GM21381 (cell line): ENCODE results near the gene DYNC2I2.
"Not testable (repeated sequence)": the region's sequence is repeated elsewhere in the genome, so short reads cannot be mapped to it uniquely, and the experiment has no call there.

Source experiments
- ATAC-seq: cut with Tn5 transposase; IDR thresholded peaks from one replicate; pipeline ENCODE4 v1.9.1; 2021; ENCODE audit warnings: mild to moderate bottlenecking, moderate library complexity; ENCODE audit not compliant: unreplicated experiment

DYNC2I2 gene

DNA sequence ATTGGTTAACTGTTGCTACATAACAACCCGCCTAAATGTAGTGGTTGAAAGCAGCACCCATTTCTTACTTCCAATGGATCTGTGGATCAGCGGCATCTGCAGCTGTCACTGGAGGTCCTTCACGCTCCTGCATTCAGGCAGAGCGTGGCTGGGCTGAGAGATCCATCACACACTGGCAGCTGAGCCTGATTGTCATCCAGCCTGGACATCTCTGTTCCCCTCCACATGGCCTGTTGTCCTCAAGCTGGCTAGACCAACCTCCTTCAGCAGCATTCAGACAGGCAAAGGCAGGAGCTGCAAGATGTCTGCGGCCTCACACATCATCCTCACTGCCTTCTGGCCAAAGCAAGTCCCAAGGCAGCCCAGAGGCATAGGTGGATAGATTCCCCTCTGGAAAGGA, 36.9 kb downstream of the DYNC2I2 start:
- ATAC-seq, result no peak

DNA sequence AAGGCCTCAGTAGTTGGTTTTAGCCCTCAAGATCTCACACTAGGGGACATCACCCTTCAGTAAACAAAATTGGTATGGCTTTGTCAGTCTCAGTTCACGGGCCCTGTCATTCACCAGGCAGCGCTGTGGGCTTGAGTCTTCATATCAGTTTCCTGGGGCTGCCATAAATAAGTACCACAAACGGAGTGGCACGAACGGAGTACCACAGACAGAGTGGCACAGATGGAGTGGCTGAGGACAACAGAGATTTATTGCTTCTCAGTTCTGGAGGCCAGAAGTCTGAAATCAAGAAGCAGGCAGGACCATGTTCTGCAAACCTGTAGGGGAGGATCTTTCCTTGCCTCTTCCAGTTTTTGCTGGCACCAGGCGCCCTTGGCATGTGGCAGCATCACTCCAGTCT, 37.5 kb downstream of the DYNC2I2 start:
- no peak for ATAC-seq

DNA sequence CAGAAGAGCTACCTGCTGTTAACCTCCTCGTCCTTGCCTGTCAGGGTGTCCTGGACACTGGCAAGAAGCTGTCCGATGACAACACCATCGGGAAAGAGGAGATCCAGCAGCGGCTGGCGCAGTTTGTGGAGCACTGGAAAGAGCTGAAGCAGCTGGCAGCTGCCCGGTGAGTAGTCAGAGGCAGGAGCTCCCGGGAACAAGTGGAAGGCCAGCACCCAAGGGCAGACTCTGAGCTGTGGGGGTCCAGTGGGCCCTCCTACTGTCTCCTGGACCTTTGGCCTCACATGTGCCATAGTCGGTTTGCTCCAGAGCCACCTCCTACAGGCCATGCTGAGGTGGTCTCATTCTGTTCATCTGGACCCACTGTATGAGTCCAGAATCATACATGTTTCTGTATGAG, 38.7 kb downstream of the DYNC2I2 start:
- ATAC-seq, result no peak

DNA sequence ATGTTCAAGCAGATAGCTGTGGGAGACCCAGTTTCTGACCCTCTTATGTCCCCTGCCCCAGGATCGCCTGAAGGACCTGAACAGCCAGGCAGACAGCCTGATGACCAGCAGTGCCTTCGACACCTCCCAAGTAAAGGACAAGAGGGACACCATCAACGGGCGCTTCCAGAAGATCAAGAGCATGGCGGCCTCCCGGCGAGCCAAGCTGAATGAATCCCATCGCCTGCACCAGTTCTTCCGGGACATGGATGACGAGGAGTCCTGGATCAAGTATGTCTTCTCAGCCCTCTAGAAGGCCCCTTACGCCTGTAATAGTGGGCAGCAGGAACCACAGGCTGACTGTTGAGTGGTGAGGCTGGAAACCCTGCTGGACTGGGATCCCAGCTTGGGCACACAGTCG, 41.1 kb downstream of the DYNC2I2 start:
- no peak for ATAC-seq

DNA sequence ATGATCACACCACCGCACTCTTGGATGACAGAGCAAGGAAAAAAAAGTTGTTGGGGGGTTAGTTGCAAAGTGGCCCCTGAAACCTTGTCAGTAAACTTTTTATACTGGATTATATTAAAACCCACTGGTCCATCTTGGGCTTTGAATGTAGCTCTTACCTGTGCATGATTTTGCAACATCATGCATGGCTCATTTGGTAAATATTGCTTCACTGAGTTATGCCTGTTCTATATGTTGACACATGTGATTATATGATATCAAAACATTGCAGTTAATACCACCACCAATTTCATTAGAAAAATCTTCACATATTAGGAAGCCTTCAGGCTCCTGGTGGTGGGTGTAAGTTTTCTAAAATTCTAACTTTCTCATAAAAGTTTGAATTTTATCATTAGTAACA, 41.9 kb downstream of the DYNC2I2 start:
- ATAC-seq, result no peak

DNA sequence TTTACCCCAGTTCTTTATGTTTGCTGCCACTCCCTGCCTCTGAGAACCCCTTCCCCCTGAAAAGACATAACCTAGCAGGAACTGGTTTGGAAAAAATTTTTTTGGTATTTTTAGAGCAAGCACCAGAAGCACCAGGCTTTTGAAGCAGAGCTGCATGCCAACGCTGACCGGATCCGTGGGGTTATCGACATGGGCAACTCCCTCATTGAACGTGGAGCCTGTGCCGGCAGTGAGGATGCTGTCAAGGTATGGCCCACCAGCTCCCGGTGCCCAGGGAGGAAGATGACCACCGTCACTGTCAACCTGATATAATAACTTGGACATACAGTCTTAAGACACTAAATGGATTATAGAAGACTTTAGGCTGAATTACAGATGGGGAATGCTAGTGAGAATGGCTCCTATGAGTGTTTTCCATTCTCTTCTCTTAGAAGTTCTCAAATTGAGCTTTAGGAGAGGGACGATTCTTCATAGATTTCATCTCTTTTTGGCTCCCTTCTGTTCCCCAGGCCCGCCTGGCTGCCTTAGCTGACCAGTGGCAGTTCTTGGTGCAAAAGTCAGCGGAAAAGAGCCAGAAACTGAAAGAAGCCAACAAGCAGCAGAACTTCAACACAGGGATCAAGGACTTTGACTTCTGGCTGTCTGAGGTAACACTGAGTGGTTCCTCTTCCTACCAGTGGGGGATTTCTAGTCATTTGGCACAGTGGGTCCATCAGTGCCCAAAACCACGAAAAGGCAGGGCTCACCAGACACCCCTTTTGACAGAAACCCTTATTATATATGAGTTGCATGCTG, 44.9 kb downstream of the DYNC2I2 start:
- no peak for ATAC-seq

DNA sequence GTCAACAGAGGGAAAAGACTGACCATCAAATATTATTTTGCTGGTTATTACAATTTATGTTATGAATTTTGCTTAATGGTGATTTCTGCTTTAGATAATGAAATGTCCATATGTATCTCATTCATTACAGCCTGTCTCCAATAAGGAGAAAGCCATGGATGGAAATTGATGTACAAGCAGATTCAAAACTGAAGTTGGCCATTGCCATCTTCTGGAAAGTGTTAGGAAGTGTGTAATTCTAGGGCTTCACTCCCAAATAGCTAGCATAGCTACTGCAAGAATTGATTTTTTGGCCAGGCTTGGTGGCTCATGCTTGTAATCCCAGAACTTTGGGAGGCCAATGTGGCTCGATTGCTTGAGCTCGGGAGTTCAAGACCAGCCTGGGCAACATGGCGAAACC, 45.8 kb downstream of the DYNC2I2 start:
- ATAC-seq, result no peak

DNA sequence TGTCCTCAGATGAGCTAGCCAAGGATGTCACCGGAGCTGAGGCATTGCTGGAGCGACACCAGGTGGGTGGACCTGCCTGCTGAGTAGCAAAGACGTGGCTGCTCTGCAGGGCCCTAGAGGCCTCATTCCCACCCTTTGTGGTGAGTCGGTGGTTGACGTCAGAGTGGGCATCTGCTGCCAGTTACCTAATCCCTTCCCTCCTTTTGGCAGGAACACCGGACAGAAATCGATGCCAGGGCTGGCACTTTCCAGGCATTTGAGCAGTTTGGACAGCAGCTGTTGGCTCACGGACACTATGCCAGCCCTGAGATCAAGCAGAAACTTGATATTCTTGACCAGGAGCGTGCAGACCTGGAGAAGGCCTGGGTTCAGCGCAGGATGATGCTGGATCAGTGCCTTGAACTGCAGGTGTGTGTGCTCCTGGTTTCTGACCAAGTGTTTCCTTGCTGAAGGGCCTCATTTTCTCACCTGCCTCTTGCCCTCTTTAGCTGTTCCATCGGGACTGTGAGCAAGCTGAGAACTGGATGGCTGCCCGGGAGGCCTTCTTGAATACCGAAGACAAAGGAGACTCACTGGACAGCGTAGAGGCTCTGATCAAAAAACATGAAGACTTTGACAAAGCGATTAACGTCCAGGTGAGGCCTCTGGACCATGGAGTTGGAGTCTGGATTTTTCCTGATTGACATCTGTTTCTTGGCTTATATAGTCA, 48.9 kb downstream of the DYNC2I2 start:
- no peak for ATAC-seq

DNA sequence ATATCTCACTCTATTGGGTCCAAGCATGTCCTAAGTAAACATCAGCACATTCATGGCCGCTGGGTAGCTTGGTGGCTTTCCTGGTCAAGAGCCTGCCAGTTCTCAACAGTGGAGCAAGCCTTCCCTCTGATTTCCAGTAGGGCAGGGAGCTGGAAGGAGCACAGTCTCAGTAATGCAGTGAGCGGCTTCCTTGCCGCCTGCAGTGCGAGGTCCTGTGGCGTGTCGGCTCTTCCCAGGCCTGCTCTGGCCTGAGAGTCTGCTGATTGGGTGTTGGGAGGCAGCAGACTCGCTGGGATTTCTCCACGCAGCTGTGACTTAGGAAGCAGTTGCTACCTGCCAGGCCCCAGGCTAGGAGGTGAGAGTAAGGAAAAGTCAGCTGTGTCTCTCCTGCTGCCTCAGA, 53.0 kb downstream of the DYNC2I2 start:
- no peak for ATAC-seq

DNA sequence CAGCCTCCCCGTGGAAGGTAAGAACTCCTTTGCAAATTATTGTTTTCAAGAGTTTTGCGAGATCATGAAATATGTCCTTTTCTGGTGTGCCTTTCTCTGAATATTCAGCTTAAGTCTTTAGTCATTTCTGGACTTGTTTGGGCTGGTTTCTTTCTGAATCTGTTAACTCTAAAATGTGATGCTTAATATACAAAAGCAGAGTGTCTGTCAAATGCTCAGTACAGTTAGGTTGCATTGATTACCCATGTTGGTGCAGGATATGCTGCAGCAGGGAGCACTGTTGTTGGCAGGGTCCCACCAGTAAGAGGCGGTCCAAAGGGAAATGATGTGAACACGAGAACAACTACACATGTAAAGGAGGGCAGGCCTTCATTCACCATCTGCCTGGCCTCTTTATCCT, 56.5 kb downstream of the DYNC2I2 start:
- no peak for ATAC-seq

DNA sequence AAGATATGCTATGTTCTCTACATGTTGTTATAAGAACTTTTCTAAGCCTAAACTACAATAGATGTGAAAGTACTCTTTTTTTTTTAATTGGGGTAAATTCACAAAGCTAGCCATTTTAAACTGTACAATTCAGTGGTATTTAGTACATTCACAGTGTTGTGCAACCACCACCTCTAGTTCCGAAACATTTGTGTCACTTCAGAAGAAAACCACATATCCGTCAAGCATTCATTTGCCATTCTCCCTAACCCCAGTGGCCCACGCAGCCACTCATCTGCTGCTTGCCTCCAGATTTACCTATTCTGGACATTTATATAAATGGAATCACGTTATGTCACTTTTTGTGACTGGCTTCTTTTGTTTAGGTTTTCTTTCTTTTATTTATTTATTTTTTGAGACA, 61.2 kb downstream of the DYNC2I2 start:
- no peak for ATAC-seq

DNA sequence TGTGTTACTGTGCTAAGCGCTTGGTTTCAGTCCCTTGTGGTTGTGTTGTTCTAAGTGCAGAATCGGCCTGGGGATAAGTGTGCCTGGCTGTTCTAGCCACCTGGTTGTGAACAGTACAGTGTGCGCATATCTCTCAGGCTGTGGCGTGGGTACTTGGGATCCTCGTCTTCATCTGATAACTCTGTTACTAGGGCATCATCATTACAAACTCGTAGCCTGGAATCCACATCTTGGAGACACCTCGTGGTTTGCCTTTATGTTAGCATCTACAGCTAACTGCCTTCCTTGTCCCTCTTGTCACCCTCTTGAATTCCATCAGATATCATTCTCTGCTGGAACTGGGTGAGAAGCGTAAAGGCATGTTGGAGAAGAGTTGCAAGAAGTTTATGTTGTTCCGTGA, 62.8 kb downstream of the DYNC2I2 start:
- no peak for ATAC-seq

DNA sequence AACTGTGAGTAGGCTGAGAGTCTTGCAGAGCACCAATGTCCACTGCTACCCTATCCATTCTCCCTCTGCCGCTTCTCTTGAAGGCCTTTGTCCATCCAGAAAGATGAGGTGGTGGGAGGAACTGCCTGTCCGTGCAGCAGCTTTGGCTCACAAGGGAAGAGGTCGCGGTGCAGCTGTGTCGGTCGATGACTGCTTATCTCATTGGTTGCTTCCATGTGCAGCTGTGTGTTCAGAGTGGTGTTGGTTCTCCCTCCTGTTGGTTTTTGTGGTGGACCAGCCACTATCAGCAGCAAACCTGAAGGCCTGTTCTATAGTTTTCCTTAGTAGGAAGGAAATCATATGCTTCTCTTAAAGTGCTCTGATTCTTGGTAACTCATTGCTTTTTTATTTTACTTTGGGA, 63.6 kb downstream of the DYNC2I2 start:
- no peak for ATAC-seq

DNA sequence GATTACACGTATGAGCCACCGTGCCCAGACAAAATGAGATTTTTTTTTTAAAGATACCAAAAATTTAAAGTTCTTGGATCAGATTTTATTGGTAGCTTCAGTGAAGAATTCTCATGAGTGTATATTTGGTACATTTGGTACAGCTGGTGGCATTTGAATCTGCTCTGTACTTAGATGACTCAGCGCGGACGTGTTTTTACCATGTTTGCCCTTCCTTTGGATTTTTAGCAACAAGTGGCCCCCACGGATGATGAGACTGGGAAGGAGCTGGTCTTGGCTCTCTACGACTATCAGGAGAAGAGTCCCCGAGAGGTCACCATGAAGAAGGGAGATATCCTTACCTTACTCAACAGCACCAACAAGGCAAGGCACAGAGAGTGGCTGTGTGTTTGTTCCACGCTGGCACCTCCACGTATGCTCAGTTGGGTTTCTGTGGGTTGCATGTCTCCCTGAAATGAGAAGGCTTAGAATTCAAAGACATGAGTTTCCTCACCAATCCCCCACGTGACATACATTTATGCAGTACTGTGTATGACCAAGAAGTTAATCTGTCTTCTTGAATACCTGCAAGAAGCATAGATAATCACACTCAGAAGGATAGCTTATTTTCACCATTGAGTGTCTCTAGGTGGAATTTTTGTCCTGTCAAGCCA, 67.9 kb downstream of the DYNC2I2 start:
- ATAC-seq, result no peak

DNA sequence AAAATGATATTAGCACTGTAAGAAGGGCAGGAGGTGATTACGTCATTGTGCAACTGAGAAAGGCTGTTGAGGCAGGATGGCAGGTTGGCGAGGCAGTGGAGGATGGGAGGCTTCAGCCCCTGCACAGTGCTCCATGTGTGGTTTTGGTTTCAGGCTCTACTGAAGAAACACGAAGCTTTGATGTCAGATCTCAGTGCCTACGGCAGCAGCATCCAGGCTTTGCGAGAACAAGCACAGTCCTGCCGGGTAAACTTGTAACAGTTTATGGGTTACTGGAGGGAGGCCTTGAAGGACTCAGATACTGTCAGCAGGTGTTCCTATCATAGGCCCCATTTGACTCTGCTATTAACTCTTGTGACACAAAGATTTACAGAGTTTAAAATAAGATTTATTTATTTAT, 69.2 kb downstream of the DYNC2I2 start:
- ATAC-seq, result no peak

DNA sequence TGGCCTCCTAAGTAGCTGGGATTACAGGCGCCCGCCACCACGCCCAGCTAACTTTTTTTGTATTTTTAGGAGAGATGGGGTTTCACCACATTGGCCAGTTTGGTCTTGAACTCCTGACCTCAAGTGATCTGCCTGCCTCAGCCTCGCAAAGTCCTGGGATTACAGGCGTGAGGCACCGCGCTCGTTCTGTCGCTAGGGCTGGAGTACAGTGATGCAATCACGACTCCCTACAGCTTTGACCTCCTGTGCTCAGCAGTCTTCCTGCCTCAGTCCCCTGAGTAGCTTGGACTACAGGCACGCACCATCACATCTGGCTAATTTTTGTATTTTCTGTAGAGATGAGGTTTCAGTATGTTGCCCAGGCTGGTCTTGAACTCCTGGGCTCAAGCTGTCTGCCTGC, 69.7 kb downstream of the DYNC2I2 start:
- ATAC-seq, result not testable (repeated sequence)

DNA sequence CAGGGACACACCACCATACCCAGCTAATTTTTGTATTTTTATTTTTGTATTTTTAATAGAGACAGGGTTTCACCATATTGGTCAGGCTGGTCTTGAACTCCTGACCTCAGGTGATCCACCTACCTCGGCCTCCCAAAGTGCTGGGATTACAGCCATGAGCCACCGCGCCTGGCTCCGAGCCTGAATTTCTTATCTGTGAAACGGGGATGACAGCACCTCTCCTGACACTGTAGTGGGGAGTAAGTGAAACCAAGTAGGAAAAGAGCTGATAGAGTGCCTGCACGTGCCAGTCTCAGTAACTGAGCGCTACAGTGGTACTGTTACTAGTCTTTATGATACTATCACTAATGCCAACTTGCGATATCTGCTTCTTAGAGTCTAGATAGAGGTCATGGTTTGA, 71.5 kb downstream of the DYNC2I2 start:
- ATAC-seq, result not testable (repeated sequence)
